Heart left ventricle (tissue), 16 donors: ENCODE data around the gene ANKZF1. TPM values are rescaled to one million over a fixed set of nuclear protein-coding genes. Genes with fewer than 3 reads are reported as not detected.

Experiments
- ATAC-seq, 4 donors: fragments of 200-7000 bp; cut with Tn5 transposase; one replicate each; pipeline ENCODE4 v1.9.1; 2020 to 2022; ENCODE audit warnings: moderate library complexity in 4 of 4, mild to moderate bottlenecking in 3 of 4, moderate number of reproducible peaks in 1 of 4
- DNase-seq, 5 donors: peaks; one replicate each; pipeline ENCODE4 v3.0.0-alpha.2; 2020
- H3K27ac ChIP-seq, 12 donors: fragments of 200-600 bp; sonication (generic) in 4 of 12; one replicate each; pipeline versions ENCODE4 v1.5.0 to v1.8.0; 2016 to 2022; ENCODE audit warnings: mild to moderate bottlenecking in 2 of 12
- H3K27me3 ChIP-seq, 9 donors: fragments of 200-600 bp; sonication (generic) in 2 of 9; one replicate each; pipeline versions ENCODE4 v1.5.1 to v1.8.0; 2016 to 2022; ENCODE audit warnings: mild to moderate bottlenecking in 3 of 9
- H3K36me3 ChIP-seq, 9 donors: fragments of 200-600 bp; sonication (generic) in 2 of 9; one replicate each; pipeline versions ENCODE4 v1.5.0 to v1.8.0; 2018 to 2022; ENCODE audit warnings: mild to moderate bottlenecking in 2 of 9
- H3K4me1 ChIP-seq, 12 donors: fragments of 200-600 bp; sonication (generic) in 4 of 12; one replicate each; pipeline versions ENCODE4 v1.5.0 to v1.8.0; 2016 to 2022; ENCODE audit warnings: mild to moderate bottlenecking in 3 of 12
- H3K4me3 ChIP-seq, 12 donors: fragments of 200-600 bp; sonication (generic) in 4 of 12; one replicate each; pipeline versions ENCODE4 v1.5.0 to v1.8.0; 2017 to 2022; ENCODE audit warnings: mild to moderate bottlenecking in 9 of 12, moderate library complexity in 4 of 12
- H3K9me3 ChIP-seq, 12 donors: fragments of 200-600 bp; sonication (generic) in 4 of 12; one replicate each; pipeline versions ENCODE4 v1.5.0 to v1.8.0; 2016 to 2022; ENCODE audit warnings: mild to moderate bottlenecking in 1 of 12
- POLR2A ChIP-seq, 2 donors: fragments of 450-650 bp; IDR thresholded peaks; one replicate each; pipeline ENCODE4 v1.6.1; 2017; ENCODE audit warnings: antibody characterized with exemption in 2 of 2, mild to moderate bottlenecking in 2 of 2, moderate library complexity in 2 of 2
- WGBS, 4 donors: extraction: QIAGEN DNeasy Blood & Tissue Kit in 2 of 4; methylation state at CpG; one replicate each; pipeline versions ENCODE4 v1.1.5 to v1.1.7; 2013 to 2018; 5-methylcytosine and 5-hydroxymethylcytosine counted together
- intact Hi-C, 10 donors: fragments of 100-400 bp; cut with DNase I; formaldehyde crosslinking; loops; one replicate each; pipeline versions ENCODE4 v1.11.1 to v1.14.2; 2022
- polyA plus RNA-seq, 2 donors: library from polyadenylated mRNA; stranded (reverse); fragments of 200-250 nt; gene quantifications; one replicate each; pipeline ENCODE4 v1.2.3, GENCODE V29; 2013
- total RNA-seq, 9 donors: library from RNA; depleted of rRNA in 2 of 9; stranded (reverse); fragments of >200 nt in 2 of 9; fragmentation: NEBNext Ultra II Directional in 3 of 9; extraction: Animal tissue kit (Norgen Biotek cat#: 25700) in 3 of 9; gene quantifications; one replicate each; pipeline versions ENCODE4 v1.1.0 to v1.2.4, GENCODE V29; 2016 to 2023
- TF ChIP-seq, protein P1 (sequence below), 12 donors: fragments of 200-600 bp; sonication (generic) in 4 of 12; IDR thresholded peaks; one replicate each; pipeline versions ENCODE4 v1.5.0 to v1.8.0; 2018 to 2022; ENCODE audit warnings: antibody characterized with exemption in 12 of 12, mild to moderate bottlenecking in 5 of 12
- donor health status: ischemic (EF 13 %, LVEDD 7.1; RV severe dilation, severe dysfunction).
- donor health status: healthy with polysubstance abuse.
- donor health status: DM: no; HTN: yes; CAD: no.
- donor health status: DM: no; HTN: no; CAD: no.
- donor health status: ischemic (EF 25% LVEDD 6.9; RV normal size, moderate dysfunction).
- donor health status: ischemic (EF 25% LVEDD 5.7; RV mildly dilated, moderate dysfunction).
- donor health status: healthy.
- donor health status: DM: yes; HTN: yes; CAD: no.
- donor health status: ischemic (EF 35%, LVEDD 5.7; RV mildly dilated, moderate dysfunction).
- donor health status: nonischemic (EF 11% LVEDD 7.7; RV severe dilation, severe dysfunction).
- donor health status: DM: yes; HTN: yes; CAD: no.
- donor health status: PGD.
- donor health status: ischemic (EF 29% LVEDD 5.4; RV normal size, mild dysfunction).
- donor health status: nonischemic (EF 23%, LVEDD 6.1; RV moderate dilation, normal function).

ANKZF1 gene
- total and polyA plus RNA-seq, 11 donors = 14.0 to 36.8 (median 26.3) TPM

DNA sequence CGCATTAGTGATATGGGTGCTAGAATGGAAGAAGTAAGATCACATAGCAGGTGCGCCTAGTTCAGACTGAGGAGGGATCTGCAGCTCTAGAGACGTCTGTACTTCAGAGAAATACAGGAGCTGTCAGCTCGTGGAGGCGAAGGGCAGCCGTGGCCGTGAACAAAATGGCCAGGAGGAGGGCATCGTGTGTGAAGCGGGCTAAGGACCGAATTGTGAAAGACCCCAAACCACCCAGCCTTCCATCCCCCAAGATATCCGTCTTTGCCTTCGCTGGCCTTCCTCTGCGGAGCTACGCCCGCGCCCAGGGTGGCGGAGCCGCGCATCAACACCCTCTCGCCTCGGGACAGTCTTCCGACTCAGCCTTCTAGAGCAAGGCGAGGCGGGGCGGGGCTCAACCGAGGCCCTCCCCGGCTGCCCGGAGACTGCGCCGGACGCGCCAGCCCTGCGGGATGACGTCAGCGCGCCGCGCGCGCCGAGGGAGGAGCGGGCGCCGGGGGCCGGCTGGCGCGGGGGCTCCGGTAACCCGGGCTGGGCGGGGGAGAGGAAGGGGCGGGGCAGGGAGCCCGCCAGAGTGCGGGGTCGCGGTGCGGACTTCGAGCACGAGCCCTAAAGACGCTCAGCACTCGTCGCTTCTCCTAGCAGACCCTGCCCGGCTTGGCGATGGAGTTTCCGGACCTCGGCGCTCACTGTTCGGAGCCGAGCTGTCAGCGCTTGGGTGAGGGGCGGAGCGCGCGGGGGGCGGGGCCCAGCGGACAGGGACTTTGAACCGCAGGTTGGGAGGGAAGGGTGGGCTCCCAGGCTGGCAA lies 23.1 kb upstream of the ANKZF1 start, which contains the start of gene ZFAND2B:
TSS of gene ZFAND2B (plus strand) at position 455 of the 806 bp plus-strand sequence. CDS start at position 661, 206 bp downstream.
- H3K27me3 ChIP-seq = no peaks in the 10 kb centered on the region
- intact Hi-C loops = loop anchor here in 9 of 10 donors (1.0 to 5.0 kb wide), 9 partner anchors 23 to 46 kb away; partner anchors contain the start of genes NHEJ1 (in 4 of the 9), SLC23A3 (in 3 of the 9), RETREG2 (in 2 of the 9) and ANKZF1 (in 1 of the 9)
- peaks cover 0 to 37% (median 30%) of the 10 kb centered on the region in 9 donors for H3K36me3 ChIP-seq
- peak within 1 kb of the TSS; percentile 80 to 99 (median 96) for H3K27ac ChIP-seq
- ATAC-seq = peak; percentile 96 to 98 (median 98)
- peak within 1 kb of the TSS; percentile 36 to 95 (median 71) for H3K4me3 ChIP-seq
- WGBS, 4 donors = 0 to 1% (median 1%) methylated on average over 24 to 76 of the region's 76 CpGs
- DNase-seq = peak; percentile 95 to 98 (median 96)
- H3K9me3 ChIP-seq = no peaks in the 10 kb centered on the region
- H3K4me1 ChIP-seq = peaks cover 0 to 25% (median 17%) of the 10 kb centered on the region in 12 donors
- peak; percentile 55 to 97 for TF ChIP-seq POLR2A (IDR thresholded peaks at IDR 0.05)
- TF ChIP-seq, protein P1, sequence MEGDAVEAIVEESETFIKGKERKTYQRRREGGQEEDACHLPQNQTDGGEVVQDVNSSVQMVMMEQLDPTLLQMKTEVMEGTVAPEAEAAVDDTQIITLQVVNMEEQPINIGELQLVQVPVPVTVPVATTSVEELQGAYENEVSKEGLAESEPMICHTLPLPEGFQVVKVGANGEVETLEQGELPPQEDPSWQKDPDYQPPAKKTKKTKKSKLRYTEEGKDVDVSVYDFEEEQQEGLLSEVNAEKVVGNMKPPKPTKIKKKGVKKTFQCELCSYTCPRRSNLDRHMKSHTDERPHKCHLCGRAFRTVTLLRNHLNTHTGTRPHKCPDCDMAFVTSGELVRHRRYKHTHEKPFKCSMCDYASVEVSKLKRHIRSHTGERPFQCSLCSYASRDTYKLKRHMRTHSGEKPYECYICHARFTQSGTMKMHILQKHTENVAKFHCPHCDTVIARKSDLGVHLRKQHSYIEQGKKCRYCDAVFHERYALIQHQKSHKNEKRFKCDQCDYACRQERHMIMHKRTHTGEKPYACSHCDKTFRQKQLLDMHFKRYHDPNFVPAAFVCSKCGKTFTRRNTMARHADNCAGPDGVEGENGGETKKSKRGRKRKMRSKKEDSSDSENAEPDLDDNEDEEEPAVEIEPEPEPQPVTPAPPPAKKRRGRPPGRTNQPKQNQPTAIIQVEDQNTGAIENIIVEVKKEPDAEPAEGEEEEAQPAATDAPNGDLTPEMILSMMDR (IDR thresholded peaks at IDR 0.05) = peak in 2 of 12 donors; percentile 12 to 24

DNA sequence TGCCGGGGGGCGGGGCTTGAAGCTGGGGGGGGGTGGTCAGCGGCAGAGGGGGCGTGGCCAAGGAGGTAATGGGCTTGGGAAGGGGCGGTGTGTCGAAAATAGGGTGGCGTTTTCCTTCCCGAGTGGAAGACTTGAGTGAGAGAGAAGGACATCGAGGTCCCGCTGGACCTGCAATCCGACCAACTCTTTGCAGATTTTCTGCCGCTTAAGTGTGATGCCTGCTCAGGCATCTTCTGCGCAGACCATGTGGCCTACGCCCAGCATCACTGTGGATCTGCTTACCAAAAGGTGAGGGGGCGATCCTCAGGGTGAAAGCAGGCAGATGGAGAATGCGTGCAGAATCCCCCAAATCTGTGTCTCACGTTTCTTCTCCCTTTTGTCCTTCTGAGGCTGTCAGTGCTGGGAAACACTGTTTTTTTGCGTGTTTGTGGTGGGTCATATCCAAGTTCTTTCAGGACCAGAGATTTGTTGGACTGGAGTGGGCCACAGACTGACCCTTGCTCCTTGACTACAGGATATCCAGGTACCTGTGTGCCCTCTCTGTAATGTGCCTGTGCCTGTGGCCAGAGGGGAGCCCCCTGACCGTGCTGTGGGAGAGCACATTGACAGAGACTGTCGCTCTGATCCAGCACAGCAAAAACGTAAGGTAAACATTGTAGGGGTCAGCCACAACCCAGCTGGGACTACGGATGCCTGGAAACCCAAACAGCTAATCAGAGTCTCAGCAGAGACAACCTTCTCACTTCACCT lies 22.3 kb upstream of the ANKZF1 start:
- H3K4me1 ChIP-seq = peaks cover 0 to 25% (median 17%) of the 10 kb centered on the region in 12 donors
- no peaks in the 10 kb centered on the region for H3K27me3 ChIP-seq
- peak overlapping the region; percentile 80 to 99 (median 96) for H3K27ac ChIP-seq
- WGBS, 4 donors = 19 to 24% (median 20%) methylated on average over 19 to 22 of the region's 22 CpGs
- peak overlapping the region; percentile 36 to 95 (median 71) for H3K4me3 ChIP-seq
- TF ChIP-seq, protein P1 (IDR thresholded peaks at IDR 0.05) = no peak
- no peak for TF ChIP-seq POLR2A (IDR thresholded peaks at IDR 0.05)
- no peaks in the 10 kb centered on the region for H3K9me3 ChIP-seq
- no peak for ATAC-seq
- peaks cover 0 to 41% (median 33%) of the 10 kb centered on the region in 9 donors for H3K36me3 ChIP-seq
- no peak for DNase-seq
- intact Hi-C loops = loop anchor here in 8 of 10 donors (2.0 to 5.0 kb wide), 7 partner anchors 29 to 47 kb away; partner anchors contain the start of genes NHEJ1 (in 4 of the 8), SLC23A3 (in 3 of the 8), CNPPD1 (in 1 of the 8) and RETREG2 (in 1 of the 8)

DNA sequence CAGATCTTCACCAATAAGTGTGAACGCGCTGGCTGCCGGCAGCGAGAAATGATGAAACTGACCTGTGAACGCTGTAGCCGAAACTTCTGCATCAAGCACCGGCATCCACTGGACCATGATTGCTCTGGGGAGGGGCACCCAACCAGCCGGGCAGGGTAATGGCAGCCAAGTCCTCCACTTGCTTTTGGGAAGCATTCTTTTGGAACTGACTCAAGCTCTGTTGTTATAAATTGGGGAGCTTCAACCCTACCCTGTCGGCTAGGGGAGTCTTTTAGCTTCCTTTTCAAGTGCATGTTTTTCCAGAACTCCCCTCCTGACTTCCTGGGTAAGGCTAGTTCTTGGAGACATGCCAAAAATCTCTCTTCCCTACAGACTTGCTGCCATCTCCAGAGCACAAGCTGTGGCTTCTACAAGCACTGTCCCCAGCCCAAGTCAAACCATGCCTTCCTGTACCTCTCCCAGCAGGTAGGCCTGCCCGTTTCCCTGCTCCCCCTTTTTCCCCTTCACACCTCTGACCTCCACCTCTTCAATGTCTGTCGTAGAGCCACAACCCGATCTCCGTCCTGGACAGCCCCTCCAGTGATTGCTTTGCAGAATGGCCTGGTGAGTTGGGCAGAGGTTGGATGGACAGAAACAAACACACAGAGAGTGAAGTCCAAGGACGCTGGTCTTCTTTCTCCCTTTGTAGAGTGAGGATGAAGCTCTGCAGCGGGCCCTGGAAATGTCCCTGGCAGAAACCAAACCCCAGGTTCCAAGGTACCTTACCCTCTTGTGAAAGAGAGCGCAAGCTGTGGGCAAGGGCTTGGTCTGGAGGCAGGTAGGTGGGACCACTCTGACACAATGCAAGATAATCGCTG lies 21.5 kb upstream of the ANKZF1 start:
- H3K4me3 ChIP-seq = peak overlapping the region in 3 of 12 donors; percentile 72 to 95 (median 77)
- intact Hi-C loops = loop anchor here in 8 of 10 donors (2.0 to 5.0 kb wide), 7 partner anchors 29 to 47 kb away; partner anchors contain the start of genes NHEJ1 (in 4 of the 8), SLC23A3 (in 3 of the 8), CNPPD1 (in 1 of the 8) and RETREG2 (in 1 of the 8)
- WGBS, 4 donors = 73 to 76% (median 74%) methylated on average over 17 of the region's 17 CpGs
- TF ChIP-seq, protein P1 (IDR thresholded peaks at IDR 0.05) = no peak
- TF ChIP-seq POLR2A (IDR thresholded peaks at IDR 0.05) = no peak
- H3K27me3 ChIP-seq = no peaks in the 10 kb centered on the region
- DNase-seq = peak in 1 of 5 donors; percentile 6
- no peak for ATAC-seq
- H3K4me1 ChIP-seq = peaks cover 0 to 25% (median 17%) of the 10 kb centered on the region in 12 donors
- peak overlapping the region in 9 of 12 donors; percentile 86 to 98 (median 96) for H3K27ac ChIP-seq
- peaks cover 0 to 49% (median 39%) of the 10 kb centered on the region in 9 donors for H3K36me3 ChIP-seq
- H3K9me3 ChIP-seq = no peaks in the 10 kb centered on the region
